GM12873 (cell line): ENCODE data around the gene ITGA3.

Source experiments
- TF ChIP-seq, protein P1 (sequence below): IDR thresholded peaks from 2 replicates; pipeline ENCODE4 v1.5.1; 2012; ENCODE audit warnings: low read depth, mild to moderate bottlenecking, moderate library complexity, low read length, control low read depth; ENCODE audit not compliant: insufficient read depth; ENCODE audit errors: missing control alignments

ITGA3 gene

GRCh38 chr17:50132104-50132794 lies 76.3 kb downstream of the ITGA3 start:
- TF ChIP-seq, protein P1, sequence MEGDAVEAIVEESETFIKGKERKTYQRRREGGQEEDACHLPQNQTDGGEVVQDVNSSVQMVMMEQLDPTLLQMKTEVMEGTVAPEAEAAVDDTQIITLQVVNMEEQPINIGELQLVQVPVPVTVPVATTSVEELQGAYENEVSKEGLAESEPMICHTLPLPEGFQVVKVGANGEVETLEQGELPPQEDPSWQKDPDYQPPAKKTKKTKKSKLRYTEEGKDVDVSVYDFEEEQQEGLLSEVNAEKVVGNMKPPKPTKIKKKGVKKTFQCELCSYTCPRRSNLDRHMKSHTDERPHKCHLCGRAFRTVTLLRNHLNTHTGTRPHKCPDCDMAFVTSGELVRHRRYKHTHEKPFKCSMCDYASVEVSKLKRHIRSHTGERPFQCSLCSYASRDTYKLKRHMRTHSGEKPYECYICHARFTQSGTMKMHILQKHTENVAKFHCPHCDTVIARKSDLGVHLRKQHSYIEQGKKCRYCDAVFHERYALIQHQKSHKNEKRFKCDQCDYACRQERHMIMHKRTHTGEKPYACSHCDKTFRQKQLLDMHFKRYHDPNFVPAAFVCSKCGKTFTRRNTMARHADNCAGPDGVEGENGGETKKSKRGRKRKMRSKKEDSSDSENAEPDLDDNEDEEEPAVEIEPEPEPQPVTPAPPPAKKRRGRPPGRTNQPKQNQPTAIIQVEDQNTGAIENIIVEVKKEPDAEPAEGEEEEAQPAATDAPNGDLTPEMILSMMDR: no peak

GRCh38 chr17:50133028-50133768 lies 77.3 kb downstream of the ITGA3 start:
- TF ChIP-seq, protein P1: no peak

GRCh38 chr17:50133769-50134099 lies 77.8 kb downstream of the ITGA3 start:
- TF ChIP-seq, protein P1: no peak

DNA sequence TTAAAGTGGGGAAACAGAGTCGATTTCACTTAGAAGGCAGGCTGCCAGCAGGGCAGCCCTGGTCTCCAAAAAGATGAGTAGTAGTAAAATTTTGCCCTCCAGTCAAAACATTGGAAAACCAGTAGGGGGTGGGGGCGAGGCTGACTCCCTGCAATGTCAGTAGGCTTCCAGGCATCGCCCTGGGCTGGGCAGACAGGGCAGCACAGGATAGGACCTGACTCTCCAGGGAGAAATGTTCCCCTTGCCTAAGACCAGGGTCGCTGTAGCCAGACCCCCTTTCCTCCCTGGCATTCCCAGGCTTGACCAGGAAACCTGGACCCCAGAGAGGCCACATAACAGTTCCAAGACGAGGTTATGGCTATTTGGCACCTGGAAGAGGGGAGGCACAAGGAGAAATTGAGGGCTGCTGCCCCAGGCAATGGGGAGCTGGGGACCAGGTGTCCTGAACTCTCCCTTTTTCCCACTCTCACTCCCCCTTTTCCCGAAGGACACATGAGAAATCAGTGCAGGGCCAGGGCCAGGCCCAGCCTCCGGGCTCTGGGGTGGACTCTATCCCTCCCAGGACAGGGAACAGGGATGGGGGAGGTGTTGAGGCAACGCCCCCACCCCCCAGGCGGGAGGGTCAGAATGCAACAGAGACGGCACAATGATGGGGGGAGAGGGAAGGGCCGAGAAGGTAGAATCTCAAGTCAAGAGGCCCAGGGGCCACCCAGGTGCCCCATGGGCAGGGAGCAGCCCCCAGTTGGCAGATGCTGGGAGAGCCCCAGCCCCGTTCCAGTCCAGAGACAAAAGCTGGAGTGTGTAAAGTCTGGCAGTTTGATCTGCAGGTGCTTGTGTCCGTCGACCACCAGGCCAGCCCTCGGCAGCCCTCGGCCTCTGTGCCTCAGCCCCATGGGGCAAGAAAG lies 78.5 kb downstream of the ITGA3 start:
- TF ChIP-seq, protein P1: no peak

- TF ChIP-seq, protein P1: no peak
Measured at GRCh38 chr17:50135316-50136095, 79.6 kb downstream of the ITGA3 start.

GRCh38 chr17:50136096-50136687 lies 80.3 kb downstream of the ITGA3 start:
- TF ChIP-seq, protein P1: no peak
